Stimulated activated CD8-positive, alpha-beta memory T cell treated with anti-CD3 and anti-CD28 coated beads, Interleukin-4, amount 100 ng/mL, for 48 hours (primary cell): ENCODE data around the gene IFNA14.
"Not testable (repeated sequence)": the region's sequence is repeated elsewhere in the genome, so short reads cannot be mapped to it uniquely, and the experiment has no call there.

Source experiments
- DNase-seq: peaks from one replicate; pipeline ENCODE4 v3.0.0-alpha.2; 2020

The IFNA14 gene

DNA sequence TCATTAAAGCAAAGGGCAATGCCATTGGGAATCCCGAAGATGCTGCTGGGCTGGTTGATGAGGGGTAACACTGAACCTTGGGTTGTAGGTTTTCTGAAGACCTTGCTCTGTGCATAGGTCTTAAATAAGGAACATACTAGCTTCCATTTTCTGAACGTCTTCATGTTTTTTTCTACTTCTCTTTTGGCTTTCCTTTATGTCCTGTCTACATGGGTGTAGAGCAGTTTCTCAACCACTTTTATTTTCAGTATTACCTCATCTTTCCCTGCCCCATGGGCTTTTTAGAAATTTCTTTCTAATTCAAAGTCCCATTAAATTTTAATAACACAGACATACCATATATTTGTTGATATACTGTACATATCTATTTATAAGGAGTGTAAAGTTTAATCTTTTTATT lies at the start of gene IFNA14:
Gene IFNA14 (minus strand): TSS at position 95 of the 400 bp plus-strand sequence. CDS start 70 bp downstream, at position 25.
- no peak for DNase-seq

- DNase-seq = no peak
These were observed 47.5 kb upstream of the IFNA14 start for GRCh38 chr9:21287280-21287679.

- no peak for DNase-seq
These were observed 46.9 kb upstream of the IFNA14 start for GRCh38 chr9:21286659-21287058.

GRCh38 chr9:21286099-21286498 lies 46.3 kb upstream of the IFNA14 start:
- DNase-seq = no peak

DNA sequence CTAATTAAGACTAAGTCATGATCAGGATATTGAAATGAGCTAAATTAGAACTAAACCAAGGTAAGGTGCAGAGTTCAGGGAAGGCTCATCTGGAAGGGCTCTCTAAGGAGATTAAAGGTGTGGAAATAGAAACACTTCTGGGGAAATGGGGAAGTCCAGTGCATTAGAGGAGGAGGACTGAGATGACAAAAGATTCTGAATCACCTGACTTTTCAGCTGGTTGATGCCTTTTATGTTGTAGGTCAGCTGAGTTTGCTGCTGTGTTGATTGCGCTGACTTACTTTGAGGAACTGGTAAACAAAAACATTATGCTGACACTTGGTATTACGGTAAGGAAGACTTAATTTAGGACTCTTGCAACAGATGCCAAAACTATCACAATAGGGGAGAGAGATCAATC lies 41.5 kb upstream of the IFNA14 start:
- no peak for DNase-seq

GRCh38 chr9:21268347-21268657 lies 28.5 kb upstream of the IFNA14 start:
- DNase-seq = no peak

- DNase-seq = no peak
These were observed 27.9 kb upstream of the IFNA14 start for GRCh38 chr9:21267485-21268346.

- no peak for DNase-seq
These were observed 27.1 kb upstream of the IFNA14 start for GRCh38 chr9:21266733-21267484.

GRCh38 chr9:21265421-21266189 lies 25.8 kb upstream of the IFNA14 start:
- no peak for DNase-seq

DNA sequence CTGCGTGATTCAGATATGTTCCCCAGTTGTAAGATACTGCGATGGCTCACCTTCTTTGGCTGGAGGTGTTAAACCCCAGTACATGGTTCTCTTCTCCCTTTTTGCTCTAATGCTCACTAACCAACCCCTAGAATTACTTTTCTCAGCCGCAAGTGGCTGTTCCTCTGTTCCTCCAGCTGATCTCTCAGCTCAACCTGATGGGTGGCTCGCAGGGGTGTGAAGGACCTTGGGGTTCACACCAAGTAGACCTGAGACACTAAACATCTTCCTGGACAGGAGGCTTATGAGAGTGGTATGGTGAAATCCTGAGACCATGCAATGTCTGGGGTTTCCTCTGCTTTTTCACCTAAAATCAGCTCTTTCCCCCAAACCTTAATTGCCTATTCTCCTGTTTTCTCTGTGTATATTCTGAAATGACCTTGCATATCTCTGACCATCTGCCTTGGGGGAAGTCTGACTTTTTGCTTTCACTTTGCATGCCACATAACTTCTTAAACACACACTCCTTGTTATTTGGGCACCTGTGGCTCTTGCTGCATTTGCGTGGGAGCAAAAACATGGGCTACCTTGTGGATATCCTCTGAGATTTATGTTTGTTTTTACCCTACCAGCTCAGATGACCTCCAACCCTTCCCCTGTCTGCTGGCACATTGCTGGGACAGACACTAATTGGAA lies 15.9 kb upstream of the IFNA14 start:
- DNase-seq = no peak

DNA sequence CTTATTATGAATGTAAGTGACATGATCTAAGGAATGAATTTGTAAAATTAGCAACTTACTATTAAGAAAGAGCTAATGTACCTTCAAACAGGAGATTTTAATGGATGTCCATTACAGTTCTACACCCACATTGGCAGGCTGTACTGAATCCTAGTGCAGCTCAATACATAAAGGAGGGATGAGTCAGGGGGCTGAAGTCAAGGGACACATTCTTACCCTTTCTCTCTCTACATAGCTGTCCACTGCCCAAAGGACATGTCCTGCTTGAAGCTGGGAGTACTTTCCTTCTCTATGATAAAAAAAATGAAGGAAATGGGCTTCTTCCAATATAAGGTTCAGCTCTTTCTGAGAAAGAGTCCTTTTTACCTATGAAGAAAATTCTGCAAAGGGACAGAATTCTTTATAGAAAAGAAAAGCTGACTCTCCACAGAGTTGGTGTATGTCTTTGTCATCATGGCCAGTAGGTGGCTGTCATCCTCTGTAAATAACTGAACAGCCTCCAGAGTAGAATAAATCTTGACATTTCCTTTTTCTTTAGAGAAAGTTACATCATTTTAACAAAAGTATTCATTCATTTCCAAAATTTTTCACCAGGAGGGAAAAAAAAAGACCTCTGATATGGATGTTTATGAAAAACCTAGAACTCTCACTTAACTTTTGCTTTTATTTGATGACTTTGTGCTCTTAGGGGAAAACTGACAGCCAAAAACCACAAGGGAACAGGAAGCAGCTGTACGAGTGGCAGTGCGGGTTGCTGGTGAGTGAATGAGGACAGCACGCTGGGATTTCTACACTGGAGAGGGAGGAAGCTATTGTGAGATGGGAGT lies 13.1 kb upstream of the IFNA14 start:
- no peak for DNase-seq

- DNase-seq = no peak
These were observed 11.8 kb upstream of the IFNA14 start for GRCh38 chr9:21251638-21252037.

- no peak for DNase-seq
These were observed 11.4 kb upstream of the IFNA14 start for GRCh38 chr9:21251190-21251589.

- no peak for DNase-seq
These were observed 5.0 kb upstream of the IFNA14 start for GRCh38 chr9:21244836-21245235.

DNA sequence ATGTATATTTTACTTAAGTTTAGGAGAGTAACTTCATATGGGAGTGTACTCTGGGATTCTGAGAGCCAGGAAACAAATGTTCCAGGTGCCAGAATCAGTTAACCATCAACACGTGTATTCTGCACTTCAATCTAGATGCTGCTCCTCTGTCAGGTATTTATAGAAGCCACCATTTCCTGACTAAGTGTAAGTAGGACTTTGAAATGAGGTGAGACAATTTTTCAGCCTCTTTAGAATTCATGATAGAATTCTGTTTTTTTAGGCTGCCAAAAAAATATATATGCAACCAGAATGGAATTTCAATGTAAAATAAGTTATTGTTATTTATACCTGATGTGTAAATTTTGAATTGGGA lies 3.5 kb downstream of the IFNA14 start:
- DNase-seq = not testable (repeated sequence)

DNA sequence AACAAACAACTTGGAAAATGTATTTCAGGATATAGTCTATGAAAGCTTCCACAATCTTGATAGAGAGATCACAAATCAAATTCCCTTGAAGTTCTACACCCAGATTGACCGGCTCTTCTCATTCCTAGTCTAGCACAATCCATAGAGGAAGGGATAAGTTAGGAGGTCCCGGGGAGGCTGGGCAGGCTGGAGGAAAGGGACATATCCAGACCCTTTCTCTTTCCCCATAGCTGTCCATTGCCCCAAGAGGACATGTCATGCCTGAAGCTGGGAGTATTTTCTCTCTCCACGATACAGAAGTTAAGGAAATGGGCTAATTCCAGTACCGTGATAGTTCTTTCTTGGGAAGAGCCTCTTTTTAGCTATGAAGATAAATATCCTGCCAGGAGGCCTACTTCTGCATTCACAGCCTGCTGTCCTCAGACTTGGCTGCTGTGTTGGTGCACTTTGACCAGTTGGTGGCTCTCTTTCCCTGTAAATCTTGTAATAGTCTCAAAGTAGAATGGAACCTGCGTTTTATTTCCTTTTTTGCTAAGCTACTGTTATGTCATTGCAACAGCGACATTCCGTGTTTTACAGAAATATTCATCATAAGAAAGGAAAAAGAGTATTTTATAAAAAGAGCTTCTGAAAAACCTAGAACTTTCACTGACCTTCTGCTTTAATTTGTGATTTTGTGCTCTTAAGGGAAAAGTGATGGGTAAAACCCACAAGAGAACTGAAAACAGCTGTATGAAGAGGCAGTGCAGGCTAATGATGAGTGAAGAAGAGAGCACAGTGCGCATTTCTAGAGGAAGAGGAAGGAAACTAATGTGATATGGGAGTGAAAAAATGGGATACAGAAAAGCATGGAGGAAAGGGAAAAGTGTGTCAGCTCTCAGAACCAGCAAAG lies 4.1 kb downstream of the IFNA14 start:
- peak; percentile 32 for DNase-seq

DNA sequence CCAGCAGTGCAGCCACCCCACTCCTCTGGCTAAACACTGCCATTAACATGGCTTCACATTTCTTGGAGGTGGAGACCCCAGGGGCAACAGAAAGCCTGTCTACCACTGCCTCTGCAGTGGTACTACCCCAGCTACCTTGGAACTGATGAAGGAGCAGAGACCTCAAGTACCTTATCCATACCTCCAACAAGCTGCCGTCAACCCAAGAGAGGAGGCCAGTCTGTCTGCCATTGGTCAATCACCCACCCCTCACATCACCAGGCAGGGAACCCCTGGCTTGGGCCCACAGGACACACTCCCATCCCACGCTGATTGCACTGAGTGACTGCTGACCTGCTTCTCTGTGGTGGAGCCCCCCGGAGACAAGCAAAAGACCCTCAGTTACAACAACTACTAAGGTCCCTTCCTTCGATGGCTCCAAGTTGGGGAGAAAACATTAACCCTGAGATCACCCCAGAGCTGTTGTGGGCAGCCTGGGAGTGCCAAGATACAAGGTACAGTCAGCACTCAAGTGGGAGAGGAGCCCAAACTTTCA lies 5.6 kb downstream of the IFNA14 start:
- DNase-seq = no peak

DNA sequence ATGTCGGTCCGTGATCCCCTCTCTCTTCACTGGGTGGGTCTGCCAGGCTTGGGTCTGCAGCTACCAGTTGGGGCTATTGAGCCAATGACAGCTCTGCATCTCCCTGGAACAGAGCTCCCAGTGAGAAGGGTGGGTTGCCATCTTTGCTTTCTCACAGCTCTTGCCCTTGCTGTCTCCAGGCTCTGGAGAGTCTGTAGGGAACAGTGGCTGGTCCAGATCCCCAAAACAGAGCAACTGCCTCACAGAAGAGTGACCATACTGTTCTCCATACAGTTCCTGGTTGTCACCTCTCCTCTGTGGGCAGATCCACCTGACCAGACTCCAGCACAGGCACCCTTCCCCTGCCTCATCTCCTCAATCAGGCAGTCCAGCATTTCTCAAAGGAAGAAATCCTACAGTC lies 6.5 kb downstream of the IFNA14 start:
- no peak for DNase-seq

GRCh38 chr9:21228122-21228521 lies 11.7 kb downstream of the IFNA14 start, which contains the start of gene IFNA17:
IFNA17 (minus strand) TSS chr9:21228222; CDS start chr9:21228173, 49 bp downstream.
- DNase-seq = no peak

GRCh38 chr9:21217211-21217610 lies 22.6 kb downstream of the IFNA14 start, which contains the start of gene IFNA16:
IFNA16 (minus strand) TSS chr9:21217311; CDS start chr9:21217305, 6 bp downstream.
- not testable (repeated sequence) for DNase-seq
